Liver (tissue), 9 donors: ENCODE measurements around the gene KLHDC7B. TPM values are rescaled to one million over a fixed set of nuclear protein-coding genes. Genes with fewer than 3 reads are reported as not detected.

Experiments used
- DNase-seq: peaks from one replicate; pipeline ENCODE4 v3.0.0-alpha.2; 2017; ENCODE audit warnings: low spot score
- H3K27ac ChIP-seq, 2 donors: one replicate each; pipeline ENCODE4 v1.7.0; 2013; ENCODE audit warnings: inconsistent platforms in 2 of 2, low read length in 2 of 2, control low read depth in 1 of 2, low read depth in 1 of 2, mild to moderate bottlenecking in 1 of 2
- H3K27me3 ChIP-seq, 4 donors: one replicate each; pipeline versions ENCODE4 v1.6.1 to v1.7.0; 2013; ENCODE audit warnings: low read length in 3 of 4, inconsistent platforms in 1 of 4, mild to moderate bottlenecking in 1 of 4, moderate library complexity in 1 of 4; ENCODE audit not compliant: control insufficient read depth in 4 of 4, insufficient read depth in 4 of 4
- H3K36me3 ChIP-seq, 4 donors: one replicate each; pipeline versions ENCODE4 v1.6.1 to v1.7.0; 2013; ENCODE audit warnings: low read length in 3 of 4, mild to moderate bottlenecking in 3 of 4, low read depth in 1 of 4, moderate library complexity in 1 of 4; ENCODE audit not compliant: control insufficient read depth in 4 of 4, insufficient read depth in 3 of 4
- H3K4me1 ChIP-seq, 4 donors: one replicate each; pipeline versions ENCODE4 v1.6.1 to v1.7.0; 2013; ENCODE audit warnings: low read length in 3 of 4, mild to moderate bottlenecking in 3 of 4, moderate library complexity in 1 of 4; ENCODE audit not compliant: control insufficient read depth in 4 of 4, insufficient read depth in 4 of 4
- H3K4me3 ChIP-seq, 3 donors: one replicate each; pipeline versions ENCODE4 v1.6.1 to v1.7.0; 2013; ENCODE audit warnings: low read length in 3 of 3, control low read depth in 1 of 3, low read depth in 1 of 3, mild to moderate bottlenecking in 1 of 3
- H3K9ac ChIP-seq, 2 donors: one replicate each; pipeline ENCODE4 v1.7.0; 2013; ENCODE audit warnings: low read length in 2 of 2, mild to moderate bottlenecking in 2 of 2, moderate library complexity in 2 of 2, control low read depth in 1 of 2, low read depth in 1 of 2
- H3K9me3 ChIP-seq, 4 donors: one replicate each; pipeline versions ENCODE4 v1.6.1 to v1.7.0; 2013; ENCODE audit warnings: low read length in 3 of 4; ENCODE audit not compliant: control insufficient read depth in 4 of 4
- CTCF ChIP-seq: fragments of 150-350 bp; IDR thresholded peaks from 2 replicates; pipeline ENCODE4 v1.5.1; 2017; ENCODE audit warnings: improper control_type of control experiment, low read depth, low read length; ENCODE audit not compliant: missing input control
- EGR1 ChIP-seq, 2 donors: IDR thresholded peaks; 2 replicates each; pipeline ENCODE4 v1.6.1; 2016 to 2018; ENCODE audit warnings: antibody characterized with exemption in 2 of 2, low read depth in 2 of 2
- FOXA1 ChIP-seq: IDR thresholded peaks from 2 replicates; pipeline ENCODE4 v1.6.1; 2016; ENCODE audit warnings: antibody characterized with exemption
- FOXA2 ChIP-seq: IDR thresholded peaks from 2 replicates; pipeline ENCODE4 v1.6.1; 2016; ENCODE audit warnings: antibody characterized with exemption
- GABPA ChIP-seq, 2 donors: IDR thresholded peaks in 1 of 2; conservative IDR thresholded peaks in 1 of 2; 2 replicates each; pipeline ENCODE4 v1.6.1; 2016; ENCODE audit warnings: antibody characterized with exemption in 2 of 2, mild to moderate bottlenecking in 1 of 2, moderate library complexity in 1 of 2
- HNF4A ChIP-seq, 2 donors: conservative IDR thresholded peaks; 2 replicates each; pipeline ENCODE4 v1.6.1; 2016; ENCODE audit warnings: antibody characterized with exemption in 2 of 2, mild to moderate bottlenecking in 2 of 2
- HNF4G ChIP-seq: IDR thresholded peaks from 2 replicates; pipeline ENCODE4 v1.6.1; 2016; ENCODE audit warnings: antibody characterized with exemption
- JUND ChIP-seq, 2 donors: IDR thresholded peaks; 2 replicates each; pipeline ENCODE4 v1.6.1; 2016; ENCODE audit warnings: antibody characterized with exemption in 2 of 2
- RXRA ChIP-seq, 2 donors: IDR thresholded peaks; 2 replicates each; pipeline ENCODE4 v1.6.1; 2017 to 2018; ENCODE audit warnings: antibody characterized with exemption in 2 of 2, mild to moderate bottlenecking in 1 of 2
- SP1 ChIP-seq: IDR thresholded peaks from 2 replicates; pipeline ENCODE4 v1.6.1; 2018; ENCODE audit warnings: antibody characterized with exemption, mild to moderate bottlenecking
- TAF1 ChIP-seq: conservative IDR thresholded peaks from 2 replicates; pipeline ENCODE4 v1.6.1; 2016; ENCODE audit warnings: antibody characterized with exemption, mild to moderate bottlenecking
- YY1 ChIP-seq: IDR thresholded peaks from 2 replicates; pipeline ENCODE4 v1.6.1; 2016; ENCODE audit warnings: antibody characterized with exemption, mild to moderate bottlenecking
- WGBS: extraction: QIAGEN DNeasy Blood & Tissue Kit; methylation state at CpG from one replicate; pipeline ENCODE4 v1.1.7; 2013; 5-methylcytosine and 5-hydroxymethylcytosine counted together
- polyA plus RNA-seq, 2 donors: library from polyadenylated mRNA; stranded (reverse) in 1 of 2; unstranded in 1 of 2; fragments of 200-250 nt in 1 of 2; fragments of >200 nt in 1 of 2; fragmentation: Nextera tagmentation in 1 of 2; extraction: Ambion mirVana in 1 of 2; gene quantifications; one replicate each; pipeline versions ENCODE4 v1.2.1 to v1.2.3, GENCODE V29; 2013 to 2015
- total RNA-seq, 2 donors: library from RNA; depleted of rRNA; stranded (reverse); fragments of >200 nt; gene quantifications; one replicate each; pipeline ENCODE4 v1.2.3, GENCODE V29; 2014
- TF ChIP-seq, protein P1 (sequence below): IDR thresholded peaks from 2 replicates; pipeline ENCODE4 v1.6.1; 2016; ENCODE audit warnings: antibody characterized with exemption
- TF ChIP-seq, protein P2 (sequence below): IDR thresholded peaks from 2 replicates; pipeline ENCODE4 v1.6.1; 2016; ENCODE audit warnings: antibody characterized with exemption, mild to moderate bottlenecking
- TF ChIP-seq, protein P3 (sequence below): IDR thresholded peaks from 2 replicates; pipeline ENCODE4 v1.6.1; 2016; ENCODE audit warnings: antibody characterized with exemption
- donor health status: healthy.
- donor health status: healthy.
- donor health status: healthy.
- donor health status: healthy.
- donor health status: healthy.

Gene KLHDC7B
- total and polyA plus RNA-seq, 4 donors, result 0.08 to 0.16 (median 0.08) TPM; not detected in 1

DNA sequence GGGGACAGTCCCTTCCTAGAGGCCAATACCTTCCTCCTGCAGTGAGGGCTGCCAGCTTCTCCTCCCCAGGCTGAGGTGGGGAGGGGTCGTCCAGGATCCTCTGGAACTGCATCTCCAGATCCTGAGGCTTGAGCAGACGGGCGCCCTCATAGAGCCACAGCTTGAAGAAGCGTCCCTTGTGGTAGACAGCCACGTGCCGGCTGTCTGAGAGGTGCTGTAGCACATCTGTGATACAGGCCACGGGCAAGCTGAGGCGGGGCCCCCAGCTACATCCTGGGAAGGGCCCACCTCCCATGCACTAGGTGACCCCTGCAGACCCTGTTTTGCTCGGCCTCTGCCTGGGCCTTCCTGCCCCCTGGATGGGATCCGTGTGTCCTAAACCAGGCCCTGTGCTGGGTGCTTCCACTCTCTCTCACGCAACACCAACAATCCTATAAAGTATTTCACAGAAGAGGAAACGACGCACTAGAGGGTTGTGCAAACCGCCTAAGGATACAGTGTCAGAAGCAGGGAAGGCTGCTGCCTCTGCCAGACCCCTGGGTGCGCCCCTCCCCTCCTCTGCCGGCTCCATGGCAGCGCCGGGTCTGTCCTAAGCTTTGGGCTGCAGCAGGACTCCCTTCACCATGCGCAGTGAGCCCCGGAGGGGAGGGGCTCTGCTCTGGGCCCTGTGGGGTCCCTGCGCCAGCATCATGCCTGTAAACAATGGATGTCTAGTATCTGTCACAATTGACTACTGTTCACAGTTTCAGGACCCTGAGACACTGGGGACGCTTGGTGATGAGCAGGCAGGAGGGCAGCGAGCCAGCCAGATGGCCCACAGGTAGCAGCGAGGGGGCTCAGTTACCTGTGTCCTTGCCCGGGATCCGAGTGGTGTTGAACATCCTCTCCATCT is 28.0 kb downstream of the KLHDC7B start:
- no peak overlapping the region for H3K4me3 ChIP-seq
- H3K9me3 ChIP-seq, result no peaks in the 10 kb centered on the region
- H3K4me1 ChIP-seq, result peaks cover 10 to 31% (median 22%) of the 10 kb centered on the region in 4 donors
- peaks cover 0 to 17% (median 0%) of the 10 kb centered on the region in 4 donors for H3K36me3 ChIP-seq
- H3K9ac ChIP-seq, result no peak overlapping the region
- DNase-seq, result no peak
- TF ChIP-seq CTCF, result no peak
- no peak for TF ChIP-seq EGR1 (IDR thresholded peaks at IDR 0.05; ENCODE audit: low read depth in 2 of 2)
- TF ChIP-seq, protein P1, sequence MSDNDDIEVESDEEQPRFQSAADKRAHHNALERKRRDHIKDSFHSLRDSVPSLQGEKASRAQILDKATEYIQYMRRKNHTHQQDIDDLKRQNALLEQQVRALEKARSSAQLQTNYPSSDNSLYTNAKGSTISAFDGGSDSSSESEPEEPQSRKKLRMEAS, result no peak
- no peak for TF ChIP-seq RXRA (IDR thresholded peaks at IDR 0.05)
- no peak for TF ChIP-seq TAF1
- TF ChIP-seq JUND (IDR thresholded peaks at IDR 0.05), result no peak
- no peak for TF ChIP-seq GABPA (IDR thresholded peaks at IDR 0.05 in 1 of 2, conservative IDR thresholded peaks at IDR 0.05 in 1 of 2)
- TF ChIP-seq, protein P2, sequence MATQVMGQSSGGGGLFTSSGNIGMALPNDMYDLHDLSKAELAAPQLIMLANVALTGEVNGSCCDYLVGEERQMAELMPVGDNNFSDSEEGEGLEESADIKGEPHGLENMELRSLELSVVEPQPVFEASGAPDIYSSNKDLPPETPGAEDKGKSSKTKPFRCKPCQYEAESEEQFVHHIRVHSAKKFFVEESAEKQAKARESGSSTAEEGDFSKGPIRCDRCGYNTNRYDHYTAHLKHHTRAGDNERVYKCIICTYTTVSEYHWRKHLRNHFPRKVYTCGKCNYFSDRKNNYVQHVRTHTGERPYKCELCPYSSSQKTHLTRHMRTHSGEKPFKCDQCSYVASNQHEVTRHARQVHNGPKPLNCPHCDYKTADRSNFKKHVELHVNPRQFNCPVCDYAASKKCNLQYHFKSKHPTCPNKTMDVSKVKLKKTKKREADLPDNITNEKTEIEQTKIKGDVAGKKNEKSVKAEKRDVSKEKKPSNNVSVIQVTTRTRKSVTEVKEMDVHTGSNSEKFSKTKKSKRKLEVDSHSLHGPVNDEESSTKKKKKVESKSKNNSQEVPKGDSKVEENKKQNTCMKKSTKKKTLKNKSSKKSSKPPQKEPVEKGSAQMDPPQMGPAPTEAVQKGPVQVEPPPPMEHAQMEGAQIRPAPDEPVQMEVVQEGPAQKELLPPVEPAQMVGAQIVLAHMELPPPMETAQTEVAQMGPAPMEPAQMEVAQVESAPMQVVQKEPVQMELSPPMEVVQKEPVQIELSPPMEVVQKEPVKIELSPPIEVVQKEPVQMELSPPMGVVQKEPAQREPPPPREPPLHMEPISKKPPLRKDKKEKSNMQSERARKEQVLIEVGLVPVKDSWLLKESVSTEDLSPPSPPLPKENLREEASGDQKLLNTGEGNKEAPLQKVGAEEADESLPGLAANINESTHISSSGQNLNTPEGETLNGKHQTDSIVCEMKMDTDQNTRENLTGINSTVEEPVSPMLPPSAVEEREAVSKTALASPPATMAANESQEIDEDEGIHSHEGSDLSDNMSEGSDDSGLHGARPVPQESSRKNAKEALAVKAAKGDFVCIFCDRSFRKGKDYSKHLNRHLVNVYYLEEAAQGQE, result no peak
- TF ChIP-seq HNF4A (conservative IDR thresholded peaks at IDR 0.05), result no peak
- TF ChIP-seq, protein P3, sequence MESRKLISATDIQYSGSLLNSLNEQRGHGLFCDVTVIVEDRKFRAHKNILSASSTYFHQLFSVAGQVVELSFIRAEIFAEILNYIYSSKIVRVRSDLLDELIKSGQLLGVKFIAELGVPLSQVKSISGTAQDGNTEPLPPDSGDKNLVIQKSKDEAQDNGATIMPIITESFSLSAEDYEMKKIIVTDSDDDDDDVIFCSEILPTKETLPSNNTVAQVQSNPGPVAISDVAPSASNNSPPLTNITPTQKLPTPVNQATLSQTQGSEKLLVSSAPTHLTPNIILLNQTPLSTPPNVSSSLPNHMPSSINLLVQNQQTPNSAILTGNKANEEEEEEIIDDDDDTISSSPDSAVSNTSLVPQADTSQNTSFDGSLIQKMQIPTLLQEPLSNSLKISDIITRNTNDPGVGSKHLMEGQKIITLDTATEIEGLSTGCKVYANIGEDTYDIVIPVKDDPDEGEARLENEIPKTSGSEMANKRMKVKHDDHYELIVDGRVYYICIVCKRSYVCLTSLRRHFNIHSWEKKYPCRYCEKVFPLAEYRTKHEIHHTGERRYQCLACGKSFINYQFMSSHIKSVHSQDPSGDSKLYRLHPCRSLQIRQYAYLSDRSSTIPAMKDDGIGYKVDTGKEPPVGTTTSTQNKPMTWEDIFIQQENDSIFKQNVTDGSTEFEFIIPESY, result no peak
- TF ChIP-seq YY1, result no peak
- TF ChIP-seq FOXA1, result no peak
- no peak for TF ChIP-seq SP1
- no peak for TF ChIP-seq HNF4G
- no peak overlapping the region for H3K27ac ChIP-seq
- no peaks in the 10 kb centered on the region for H3K27me3 ChIP-seq
- WGBS, result 93% methylated on average over 26 of the region's 26 CpGs

DNA sequence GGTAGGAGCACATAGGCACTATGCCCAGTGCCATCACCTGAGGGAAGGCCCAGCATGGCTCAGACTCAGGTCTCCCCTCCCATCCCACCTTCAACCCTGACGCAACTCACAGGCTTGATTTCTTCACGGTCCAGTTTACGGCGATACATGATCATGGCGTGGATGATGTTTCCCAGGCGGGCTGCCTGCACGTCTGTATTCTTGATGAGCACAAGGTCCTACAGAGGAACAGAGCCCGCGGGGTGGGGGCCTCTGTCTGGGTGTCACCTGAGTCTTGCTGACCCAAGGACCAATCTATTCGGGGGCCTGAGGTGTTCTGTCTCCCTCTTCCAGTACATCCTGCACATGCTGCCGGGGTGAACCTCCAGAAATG is 28.7 kb downstream of the KLHDC7B start:
- no peak for DNase-seq
- H3K27me3 ChIP-seq, result no peaks in the 10 kb centered on the region
- TF ChIP-seq FOXA2 (no peak), CTCF (no peak), RXRA (IDR thresholded peaks at IDR 0.05) (no peak), JUND (IDR thresholded peaks at IDR 0.05) (no peak)
- TF ChIP-seq, protein P3, result no peak
- H3K27ac ChIP-seq, result no peak overlapping the region
- H3K4me3 ChIP-seq, result no peak overlapping the region
- peaks cover 0 to 13% (median under 1%) of the 10 kb centered on the region in 4 donors for H3K36me3 ChIP-seq
- H3K9ac ChIP-seq, result no peak overlapping the region
- H3K9me3 ChIP-seq, result no peaks in the 10 kb centered on the region
- WGBS, result 93% methylated on average over 11 of the region's 11 CpGs
- H3K4me1 ChIP-seq, result peaks cover 8 to 26% (median 20%) of the 10 kb centered on the region in 4 donors
